HepG2 (cell line): ENCODE measurements around the gene CKMT1A. TPM values are rescaled to one million over a fixed set of nuclear protein-coding genes. Genes with fewer than 3 reads are reported as not detected.
A peak's percentile ranks its signal among the peaks of the same experiment; 100 is the strongest.
"Not testable (repeated sequence)": the region's sequence is repeated elsewhere in the genome, so short reads cannot be mapped to it uniquely, and the experiment has no call there.

Experiments used
- ATAC-seq: fragments of 200-7000 bp; cut with Tn5 transposase; 3 replicates; pipeline ENCODE4 v1.9.1; 2020; ENCODE audit warnings: mild to moderate bottlenecking, moderate library complexity
- BruUV-seq: library from RNA; stranded (reverse); fragments of 400-500 nt; replicated peaks from 2 replicates; lab custom pipeline; 2021; lab: Mats Ljungman, UMichigan
- CTCF ChIA-PET: fragments of 300-600 bp; formaldehyde crosslinking; extraction: SDS; loops from one replicate; lab custom pipeline; 2021; ENCODE audit warnings: low total read pairs, inconsistent platforms, low intra/inter-chr PET ratio; lab: Yijun Ruan, JAX
- POLR2A ChIA-PET: fragments of 350-600 bp; sonication (Branson Sonifier 250); formaldehyde crosslinking; loops from one replicate; lab custom pipeline; 2020; ENCODE audit warnings: antibody characterized with exemption, inconsistent platforms; lab: Yijun Ruan, JAX
- DNase-seq: peaks from one replicate; pipeline ENCODE4 v3.0.0-alpha.2; 2015; ENCODE audit warnings: low spot score
- FAIRE-seq: peaks from 3 replicates; lab custom pipeline; 2011; peaks lifted over from hg19 to GRCh38; lab: Jason Lieb, UNC
- H2AFZ ChIP-seq: one replicate; pipeline ENCODE4 v1.6.1; 2011; ENCODE audit warnings: low read length, inconsistent platforms
- H3K27ac ChIP-seq: fragments of 300-600 bp; 3 replicates; pipeline ENCODE4 v1.8.0; 2011; ENCODE audit warnings: mixed run types, mild to moderate bottlenecking, mixed read lengths, low read length, inconsistent platforms; ENCODE audit not compliant: insufficient read depth; ENCODE audit errors: extremely low read length
- H3K27me3 ChIP-seq, 2 experiments: fragments of 200-600 bp in 1 of 2; 2 replicates in 1 of 2; 3 replicates in 1 of 2; pipeline versions ENCODE4 v1.6.0 to v1.8.0; 2011; ENCODE audit warnings: low read length in 2 of 2, mild to moderate bottlenecking in 2 of 2, moderate library complexity in 2 of 2, inconsistent platforms in 1 of 2; ENCODE audit not compliant: insufficient read depth in 2 of 2, control insufficient read depth in 1 of 2
- H3K36me3 ChIP-seq, 2 experiments: fragments of 200-600 bp in 1 of 2; replicated peaks in 1 of 2; 2 replicates in 1 of 2; 3 replicates in 1 of 2; pipeline versions ENCODE4 v1.5.1 to v1.8.0; 2011; ENCODE audit warnings: low read length in 2 of 2, inconsistent platforms in 1 of 2; ENCODE audit not compliant: insufficient read depth in 2 of 2, control insufficient read depth in 1 of 2
- H3K4me1 ChIP-seq: 2 replicates; pipeline ENCODE4 v1.5.1; 2012; ENCODE audit warnings: low read length, inconsistent platforms; ENCODE audit not compliant: insufficient read depth
- H3K4me2 ChIP-seq: 2 replicates; pipeline ENCODE4 v1.6.0; 2011; ENCODE audit warnings: low read depth, low read length, inconsistent platforms
- H3K4me3 ChIP-seq, 3 experiments: fragments of 200-600 bp in 1 of 3; sonication (generic), shearing (Covaris generic) in 1 of 3; replicated peaks in 1 of 3; 2 replicates each; pipeline ENCODE4 v1.5.1; 2011 to 2016; ENCODE audit warnings: low read length in 3 of 3, inconsistent platforms in 2 of 3, low read depth in 2 of 3, mild to moderate bottlenecking in 2 of 3, control low read depth in 1 of 3, mixed read lengths in 1 of 3; ENCODE audit not compliant: insufficient read depth in 1 of 3
- H3K79me2 ChIP-seq: one replicate; pipeline ENCODE4 v1.6.1; 2011; ENCODE audit warnings: low read length, inconsistent platforms; ENCODE audit not compliant: insufficient read depth
- H3K9ac ChIP-seq: 2 replicates; pipeline ENCODE4 v1.6.0; 2011; ENCODE audit warnings: mild to moderate bottlenecking, low read depth, low read length, inconsistent platforms; ENCODE audit not compliant: insufficient read depth
- H3K9me3 ChIP-seq: 2 replicates; pipeline ENCODE4 v1.5.1; 2012; ENCODE audit warnings: mild to moderate bottlenecking, low read length
- H4K20me1 ChIP-seq: 2 replicates; pipeline ENCODE4 v1.6.0; 2011; ENCODE audit warnings: inconsistent platforms, mild to moderate bottlenecking, low read length, moderate library complexity; ENCODE audit not compliant: insufficient read depth
- HOXA7 ChIP-seq: sonication (generic); formaldehyde crosslinking; IDR thresholded peaks from 2 replicates; pipeline ENCODE4 v1.8.1; 2022; ENCODE audit warnings: mild to moderate bottlenecking, missing genetic modification reagents, moderate library complexity
- MAFF ChIP-seq: IDR thresholded peaks from 2 replicates; pipeline ENCODE4 v1.6.1; 2011; ENCODE audit warnings: low read depth, low read length, improper control_type of control experiment
- MAFK ChIP-seq, 2 experiments: IDR thresholded peaks in 1 of 2; conservative IDR thresholded peaks in 1 of 2; 2 replicates each; pipeline ENCODE4 v1.6.1; 2011; ENCODE audit warnings: improper control_type of control experiment in 2 of 2, low read length in 2 of 2
- WGBS: methylation state at CpG from one replicate; pipeline ENCODE4 v1.1.6; 2017; ENCODE audit warnings: low lambda C conversion rate; 5-methylcytosine and 5-hydroxymethylcytosine counted together
- in situ Hi-C: cut with HindIII; loops from 2 replicates; pipeline ENCODE4 v1.10.0; 2017; ENCODE audit warnings: low pct_unique_long_range_greater_than_20kb; ENCODE audit not compliant: extremely low pct_ligation_motif_present
- intact Hi-C: fragments of 100-400 bp; cut with micrococcal nuclease; formaldehyde crosslinking; loops from one replicate; pipeline ENCODE4 v1.10.0; 2022; ENCODE audit not compliant: unreplicated experiment
- polyA plus RNA-seq, 8 experiments: library from polyadenylated mRNA; depleted of rRNA in 3 of 8; stranded (reverse) in 7 of 8; unstranded in 1 of 8; fragments of >200 nt; fragmentation: Illumina TruSeq in 4 of 8; extraction: Trizol in 4 of 8; gene quantifications; 2 replicates each; pipeline versions ENCODE4 v1.2.1 to v1.2.3, GENCODE V29; 2011 to 2016; ENCODE audit warnings: low read depth in 4 of 8, missing spikeins in 1 of 8, mixed read lengths in 1 of 8; ENCODE audit not compliant: insufficient read depth in 1 of 8
- total RNA-seq, 5 experiments: library from RNA; depleted of rRNA; stranded (reverse); fragments of >200 nt; fragmentation: Illumina TruSeq; extraction: Trizol; gene quantifications; 2 replicates each; pipeline ENCODE4 v1.2.3, GENCODE V29; 2016; ENCODE audit warnings: low read depth in 1 of 5

Gene CKMT1A
- total and polyA plus RNA-seq, 2 of the 13 experiments (the other 11 are each of a cell fraction or from before 2014, with no cell fraction given), result 0.13 to 0.46 TPM

GRCh38 chr15:43702701-43703424, 9.2 kb downstream of the CKMT1A start:
- under 1% methylated on average over 6 of the region's 8 CpGs for WGBS
- intact Hi-C loops, result no loop called here
- Histone ChIP-seq H3K79me2 (no peaks in the 10 kb centered on the region), H3K9me3 (no peaks in the 10 kb centered on the region), H4K20me1 (no peaks in the 10 kb centered on the region), H3K36me3 (no peaks in the 10 kb centered on the region), H3K9ac (no peak overlapping the region), H2AFZ (no peak overlapping the region), H3K4me2 (no peak overlapping the region), H3K4me3 (no peak overlapping the region), H3K27ac (no peak overlapping the region), H3K4me1 (no peaks in the 10 kb centered on the region), H3K27me3 (no peaks in the 10 kb centered on the region)
- BruUV-seq, result no TSS peak
- in situ Hi-C loops, result no loop called here
- TF ChIP-seq MAFK (conservative IDR thresholded peaks at IDR 0.05 in 1 of 2, IDR thresholded peaks at IDR 0.05 in 1 of 2; ENCODE audit: low read length in 2 of 2), result peak; percentile 48 to 75; a peak in 3 of 4 replicates
- peak; percentile 68 for TF ChIP-seq MAFF
- TF ChIP-seq HOXA7 (CRISPR knock-in tag), result no peak
- FAIRE-seq, result no peak
- ChIA-PET POLR2A (no interaction called here), CTCF (no interaction called here)
- DNase-seq, result no peak
- no peak for ATAC-seq

GRCh38 chr15:43710431-43711131, 16.9 kb downstream of the CKMT1A start:
- H3K27ac ChIP-seq, H3K4me1 ChIP-seq, FAIRE-seq, H3K4me3 ChIP-seq, BruUV-seq, H3K36me3 ChIP-seq, H3K4me2 ChIP-seq, H3K79me2 ChIP-seq, in situ Hi-C loops, CTCF ChIA-PET, H2AFZ ChIP-seq, POLR2A ChIA-PET, H3K27me3 ChIP-seq, intact Hi-C loops, H3K9ac ChIP-seq, H4K20me1 ChIP-seq, H3K9me3 ChIP-seq, DNase-seq: not testable (repeated sequence)
- ATAC-seq, result peak; percentile 42
- no CpG with 5 or more reads among the region's 12 CpGs for WGBS
